Stimulated activated CD8-positive, alpha-beta memory T cell treated with anti-CD3 and anti-CD28 coated beads, Interleukin-4, amount 100 ng/mL, for 1 hour (primary cell): Measurements from ENCODE around the gene GALNT3.

ENCODE experiments used
- DNase-seq, 2 donors: peaks; one replicate each; pipeline ENCODE4 v3.0.0-alpha.2; 2020; ENCODE audit warnings: low read depth in 2 of 2, low spot score in 1 of 2

The GALNT3 gene

GRCh38 chr2:165793779-165794535 lies at the start of gene GALNT3:
Gene GALNT3 (minus strand): TSS chr2:165794247. CDS start chr2:165770700, 23,547 bp downstream.
- DNase-seq: no peak

- no peak for DNase-seq
These were observed 49.3 kb upstream of the GALNT3 start for GRCh38 chr2:165843351-165843750.

DNA sequence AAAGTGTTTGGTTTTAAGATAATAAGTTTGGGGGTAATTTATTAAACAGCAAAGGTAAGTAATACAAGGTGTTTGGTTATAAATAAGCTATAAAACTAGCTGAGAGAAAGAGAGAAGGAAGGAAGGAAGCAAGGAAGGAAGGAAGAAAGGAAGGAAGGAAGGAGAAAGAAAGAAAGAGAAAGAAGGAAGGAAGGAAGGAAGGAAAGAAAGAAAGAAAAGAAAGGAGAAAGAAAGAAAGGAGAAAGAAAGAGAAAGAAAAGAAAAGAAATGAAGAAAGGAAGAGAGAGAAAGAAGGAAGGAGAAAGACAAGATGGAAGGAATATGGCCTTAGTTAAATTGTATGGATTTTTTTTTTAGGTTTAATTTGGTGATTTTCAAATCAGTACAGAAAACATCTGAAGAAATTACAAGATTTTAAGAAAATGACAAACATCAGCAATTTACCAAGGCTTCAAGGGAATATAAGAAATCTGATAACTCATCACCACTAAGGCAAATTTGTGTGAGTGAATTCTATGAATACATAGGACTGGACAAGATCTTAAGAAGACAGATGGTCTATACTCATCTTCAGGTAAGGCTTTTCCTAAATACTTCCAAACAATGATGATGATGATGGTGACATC lies 46.4 kb upstream of the GALNT3 start:
- DNase-seq: no peak

GRCh38 chr2:165839610-165840009 lies 45.6 kb upstream of the GALNT3 start:
- DNase-seq: no peak

GRCh38 chr2:165837122-165837521 lies 43.1 kb upstream of the GALNT3 start:
- no peak for DNase-seq

- no peak for DNase-seq
These were observed 41.3 kb upstream of the GALNT3 start for GRCh38 chr2:165835363-165835762.

DNA sequence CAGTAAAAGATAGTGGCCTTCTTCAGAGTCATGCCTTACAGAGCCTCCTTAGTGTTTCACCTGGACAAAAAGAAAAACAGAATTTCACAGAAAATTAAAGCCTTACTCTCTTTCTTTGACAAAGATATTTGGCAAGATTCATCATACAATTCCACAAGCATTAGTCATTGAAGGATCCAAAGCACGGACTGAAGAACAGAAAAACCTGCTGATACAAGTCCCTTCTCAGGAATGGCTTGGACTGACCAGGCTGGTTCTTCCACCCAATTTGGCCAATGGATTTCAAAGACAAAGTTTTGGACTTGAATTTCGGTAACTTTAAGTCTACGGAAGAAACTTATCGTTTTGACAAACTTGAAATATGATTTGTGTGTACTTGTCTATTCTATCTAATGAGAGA lies 39.1 kb upstream of the GALNT3 start:
- no peak for DNase-seq

GRCh38 chr2:165827921-165828276 lies 33.9 kb upstream of the GALNT3 start:
- DNase-seq: no peak

DNA sequence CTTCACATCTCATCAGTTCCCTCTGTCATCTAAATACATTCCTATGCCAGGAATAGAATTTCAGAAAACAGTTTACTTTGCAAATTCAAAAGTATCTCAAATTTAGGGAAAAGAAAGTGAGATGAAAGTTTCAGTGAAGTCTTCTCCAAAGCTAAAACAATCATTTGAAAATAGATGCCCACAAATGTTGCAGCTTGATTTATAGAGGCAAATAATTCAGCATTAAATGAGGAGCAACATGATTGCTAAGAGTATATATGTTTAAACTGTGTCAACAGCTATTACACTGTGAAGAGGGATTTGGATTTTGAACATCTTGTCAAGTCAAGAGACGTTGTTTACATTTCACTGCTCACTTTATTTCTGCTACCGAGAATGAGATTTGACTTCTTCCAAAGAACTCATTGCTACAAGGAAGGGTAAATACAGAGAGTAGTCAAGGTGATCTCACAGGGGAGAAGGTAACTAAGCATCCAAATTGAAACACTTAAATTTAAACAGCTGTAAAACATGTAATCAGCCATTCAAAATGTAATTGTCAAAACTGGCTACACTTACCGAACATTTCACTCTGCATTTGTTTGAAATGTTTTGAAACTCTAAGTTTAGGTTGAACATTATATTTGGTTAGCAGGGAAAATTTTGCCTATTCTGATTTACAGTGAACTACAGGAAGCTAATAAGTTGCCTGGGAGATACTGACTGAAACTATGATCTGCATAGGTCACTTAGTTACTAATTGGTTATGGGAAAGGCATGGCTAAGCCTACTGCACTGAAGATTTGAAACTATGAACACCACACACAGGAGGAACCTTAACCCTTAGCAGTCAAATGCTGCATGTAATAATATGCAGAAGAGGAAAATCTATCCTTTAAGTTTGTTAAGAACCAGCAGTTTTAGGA lies 33.2 kb upstream of the GALNT3 start:
- DNase-seq: no peak

GRCh38 chr2:165825041-165825440 lies 31.0 kb upstream of the GALNT3 start:
- DNase-seq: no peak

DNA sequence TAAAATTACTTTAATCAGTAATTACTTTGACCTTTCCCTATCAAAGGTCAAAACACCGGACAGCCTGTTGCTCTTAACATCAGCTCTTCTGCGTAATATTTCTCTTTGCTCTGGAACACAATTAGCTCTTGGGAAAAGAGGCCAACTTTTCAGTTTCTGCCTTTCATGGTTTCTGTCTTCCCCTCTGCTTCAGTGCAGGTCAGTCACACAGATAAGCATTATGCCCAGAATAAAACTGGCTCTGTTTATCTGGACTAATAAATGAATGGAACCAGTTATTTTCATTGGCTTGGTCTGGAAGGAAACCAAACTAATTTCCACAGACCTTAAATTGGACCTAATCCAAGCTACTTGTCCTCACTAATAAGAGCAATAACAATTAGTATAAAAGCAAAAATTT lies 26.2 kb upstream of the GALNT3 start:
- no peak for DNase-seq

GRCh38 chr2:165818920-165819319 lies 24.9 kb upstream of the GALNT3 start:
- no peak for DNase-seq

GRCh38 chr2:165815299-165816141 lies 21.5 kb upstream of the GALNT3 start:
- DNase-seq: no peak

DNA sequence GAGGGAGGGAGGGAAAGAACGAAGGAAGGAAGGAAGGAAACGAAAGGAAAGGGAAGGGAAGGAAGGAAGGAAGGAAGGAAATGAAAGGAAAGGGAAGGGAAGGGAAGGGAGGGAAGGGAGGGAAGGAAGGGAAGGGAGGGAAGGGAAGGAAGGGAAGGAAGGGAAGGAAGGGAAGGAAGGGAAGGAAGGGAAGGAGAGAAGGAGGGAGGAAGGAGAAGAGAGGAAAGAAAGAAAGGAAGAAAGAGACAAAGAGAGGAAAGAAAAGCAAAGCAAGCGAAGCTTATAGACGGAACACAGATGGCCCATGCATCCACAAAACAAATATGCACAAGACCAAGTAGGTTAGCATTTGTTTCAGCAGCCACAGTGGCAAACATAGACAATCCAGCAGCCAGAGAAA lies 20.4 kb upstream of the GALNT3 start:
- DNase-seq: no peak

GRCh38 chr2:165811592-165812370 lies 17.7 kb upstream of the GALNT3 start:
- no peak for DNase-seq

GRCh38 chr2:165810418-165810817 lies 16.4 kb upstream of the GALNT3 start:
- DNase-seq: no peak

GRCh38 chr2:165804719-165805118 lies 10.7 kb upstream of the GALNT3 start:
- no peak for DNase-seq

- DNase-seq: no peak
These were observed 9.2 kb upstream of the GALNT3 start for GRCh38 chr2:165803123-165803760.

DNA sequence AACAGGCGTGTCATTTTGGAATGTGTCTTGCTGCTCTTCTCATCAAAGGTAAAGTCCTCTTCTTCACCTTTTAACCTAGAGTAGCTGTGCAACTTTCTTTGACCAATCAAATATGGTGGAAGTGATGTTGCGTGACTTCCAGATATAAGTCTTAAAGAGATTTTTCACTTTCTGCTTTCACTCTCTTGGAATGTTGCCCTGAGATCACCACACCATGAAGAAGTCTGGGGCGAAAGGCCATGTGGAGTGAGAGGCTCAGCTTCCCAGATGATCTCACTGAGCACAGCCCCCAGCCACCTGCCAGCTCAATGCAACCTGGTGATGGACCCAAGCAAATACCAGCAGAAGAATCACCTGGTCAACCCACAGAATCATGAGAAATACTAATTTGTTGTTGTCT lies 7.1 kb upstream of the GALNT3 start:
- DNase-seq: no peak
